ENCODE measurements around the gene ABI1.

DNA sequence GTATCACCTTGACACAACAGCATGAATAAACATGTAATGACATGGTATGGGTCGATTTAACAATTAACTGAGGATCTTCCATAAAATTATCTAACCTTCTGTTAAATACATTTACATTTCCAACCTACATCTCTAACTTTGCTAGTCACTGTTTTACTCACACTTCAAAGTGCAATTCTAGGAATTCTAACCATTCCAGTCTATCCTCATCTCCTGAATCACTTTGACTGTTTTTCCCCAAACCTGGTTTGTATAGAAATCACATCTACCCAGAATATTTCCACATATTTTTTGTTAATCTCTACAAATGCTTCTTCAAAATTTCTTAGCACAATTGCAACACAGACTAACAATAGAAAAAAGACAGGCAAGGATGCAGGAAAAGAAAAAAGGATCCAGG lies 6.2 kb downstream of the ABI1 start:
- TF ChIP-seq, protein P1, sequence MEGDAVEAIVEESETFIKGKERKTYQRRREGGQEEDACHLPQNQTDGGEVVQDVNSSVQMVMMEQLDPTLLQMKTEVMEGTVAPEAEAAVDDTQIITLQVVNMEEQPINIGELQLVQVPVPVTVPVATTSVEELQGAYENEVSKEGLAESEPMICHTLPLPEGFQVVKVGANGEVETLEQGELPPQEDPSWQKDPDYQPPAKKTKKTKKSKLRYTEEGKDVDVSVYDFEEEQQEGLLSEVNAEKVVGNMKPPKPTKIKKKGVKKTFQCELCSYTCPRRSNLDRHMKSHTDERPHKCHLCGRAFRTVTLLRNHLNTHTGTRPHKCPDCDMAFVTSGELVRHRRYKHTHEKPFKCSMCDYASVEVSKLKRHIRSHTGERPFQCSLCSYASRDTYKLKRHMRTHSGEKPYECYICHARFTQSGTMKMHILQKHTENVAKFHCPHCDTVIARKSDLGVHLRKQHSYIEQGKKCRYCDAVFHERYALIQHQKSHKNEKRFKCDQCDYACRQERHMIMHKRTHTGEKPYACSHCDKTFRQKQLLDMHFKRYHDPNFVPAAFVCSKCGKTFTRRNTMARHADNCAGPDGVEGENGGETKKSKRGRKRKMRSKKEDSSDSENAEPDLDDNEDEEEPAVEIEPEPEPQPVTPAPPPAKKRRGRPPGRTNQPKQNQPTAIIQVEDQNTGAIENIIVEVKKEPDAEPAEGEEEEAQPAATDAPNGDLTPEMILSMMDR (conservative IDR thresholded peaks at IDR 0.05; ENCODE audit: low read depth, low read length), result no peak
- TF ChIP-seq EZH2 (IDR thresholded peaks at IDR 0.05; ENCODE audit: low read length, unreplicated experiment) (no peak), EZH2phosphoT487 (IDR thresholded peaks at IDR 0.05; ENCODE audit: borderline replicate concordance, low read length) (no peak)

Data from PC-3 (cell line).